HEK293T (cell line): ENCODE results near the gene CAMKK1.

Experiments
- CTCF ChIA-PET: fragments of 350-600 bp; formaldehyde crosslinking; extraction: SDS; loops from one replicate; lab custom pipeline; 2021; ENCODE audit warnings: antibody characterized with exemption, inconsistent platforms; lab: Yijun Ruan, JAX
- POLR2A ChIA-PET: fragments of 350-600 bp; formaldehyde crosslinking; extraction: SDS; loops from one replicate; lab custom pipeline; 2020; ENCODE audit warnings: antibody characterized with exemption, inconsistent platforms; lab: Yijun Ruan, JAX
- DNase-seq: peaks from one replicate; pipeline ENCODE4 v3.0.0; 2012; ENCODE audit warnings: mixed read lengths; ENCODE audit errors: extremely low spot score
- ARNT ChIP-seq: fragments of 450-650 bp; IDR thresholded peaks from 2 replicates; pipeline ENCODE4 v1.6.1; 2017; ENCODE audit warnings: mild to moderate bottlenecking
- BHLHE40 ChIP-seq: fragments of 450-650 bp; IDR thresholded peaks from 2 replicates; pipeline ENCODE4 v1.6.1; 2016; ENCODE audit warnings: mild to moderate bottlenecking, moderate library complexity, borderline replicate concordance
- CTBP1 ChIP-seq: fragments of 450-650 bp; IDR thresholded peaks from 2 replicates; pipeline ENCODE4 v1.6.1; 2016; ENCODE audit warnings: borderline replicate concordance
- ELF4 ChIP-seq: fragments of 450-650 bp; IDR thresholded peaks from 2 replicates; pipeline ENCODE4 v1.6.1; 2017; ENCODE audit warnings: antibody characterized with exemption
- FOXA1 ChIP-seq: fragments of 450-650 bp; IDR thresholded peaks from 2 replicates; pipeline ENCODE4 v1.6.1; 2016; ENCODE audit warnings: mild to moderate bottlenecking
- FOXK2 ChIP-seq: fragments of 450-650 bp; IDR thresholded peaks from 2 replicates; pipeline ENCODE4 v1.6.1; 2016; ENCODE audit warnings: mild to moderate bottlenecking
- FOXM1 ChIP-seq: fragments of 450-650 bp; IDR thresholded peaks from 2 replicates; pipeline ENCODE4 v1.6.1; 2017; ENCODE audit warnings: mild to moderate bottlenecking, borderline replicate concordance
- HDGF ChIP-seq: fragments of 450-650 bp; IDR thresholded peaks from 2 replicates; pipeline ENCODE4 v1.6.1; 2017; ENCODE audit warnings: antibody characterized with exemption, borderline replicate concordance
- L3MBTL2 ChIP-seq: fragments of 450-650 bp; conservative IDR thresholded peaks from 2 replicates; pipeline ENCODE4 v1.6.1; 2016; ENCODE audit warnings: mild to moderate bottlenecking
- LEF1 ChIP-seq: fragments of 450-650 bp; IDR thresholded peaks from 2 replicates; pipeline ENCODE4 v1.6.1; 2017; ENCODE audit warnings: mild to moderate bottlenecking, borderline replicate concordance
- NFRKB ChIP-seq: fragments of 450-650 bp; IDR thresholded peaks from 2 replicates; pipeline ENCODE4 v1.6.1; 2016; ENCODE audit warnings: mild to moderate bottlenecking, moderate library complexity
- PKNOX1 ChIP-seq: fragments of 450-650 bp; IDR thresholded peaks from 2 replicates; pipeline ENCODE4 v1.6.1; 2016
- SP1 ChIP-seq: fragments of 450-650 bp; IDR thresholded peaks from 2 replicates; pipeline ENCODE4 v1.6.1; 2017
- SUZ12 ChIP-seq: fragments of 450-650 bp; IDR thresholded peaks from 2 replicates; pipeline ENCODE4 v1.6.1; 2016; ENCODE audit warnings: mild to moderate bottlenecking
- TARDBP ChIP-seq: fragments of 450-650 bp; IDR thresholded peaks from 2 replicates; pipeline ENCODE4 v1.6.1; 2016
- ZNF384 ChIP-seq: fragments of 450-650 bp; IDR thresholded peaks from 2 replicates; pipeline ENCODE4 v1.6.1; 2016

The CAMKK1 gene

GRCh38 chr17:3903881-3904290 lies 11.0 kb upstream of the CAMKK1 start:
- DNase-seq = no peak
- CTCF ChIA-PET = interaction anchor here (0.5 to 1.6 kb wide), 2 partner anchors 10 to 520 kb away, joined by 4 to 8 read pairs; no protein-coding TSS in a partner anchor
- POLR2A ChIA-PET = interaction anchor here (1.2 kb wide), 1 partner anchor 14 kb away, joined by 3 read pairs; no protein-coding TSS in a partner anchor
- TF ChIP-seq SP1 = no peak
- TF ChIP-seq FOXK2 = no peak
- no peak for TF ChIP-seq FOXM1
- no peak for TF ChIP-seq ELF4
- no peak for TF ChIP-seq SUZ12

GRCh38 chr17:3903051-3903825 lies 10.4 kb upstream of the CAMKK1 start:
- DNase-seq = no peak
- ChIA-PET CTCF (interaction anchor here (1.6 kb wide), 1 partner anchor 11 kb away, joined by 8 read pairs; no protein-coding TSS in a partner anchor), POLR2A (interaction anchor here (1.2 kb wide), 1 partner anchor 13 kb away, joined by 3 read pairs; no protein-coding TSS in a partner anchor)
- no peak for TF ChIP-seq TARDBP
- TF ChIP-seq ELF4 = no peak
- no peak for TF ChIP-seq CTBP1
- TF ChIP-seq ARNT = no peak
- TF ChIP-seq SUZ12 = no peak

- DNase-seq = no peak
- TF ChIP-seq NFRKB (no peak), PKNOX1 (no peak), LEF1 (no peak), ELF4 (no peak), SUZ12 (no peak), FOXM1 (no peak), ARNT (no peak), SP1 (no peak), L3MBTL2 (no peak), CTBP1 (no peak), BHLHE40 (no peak), FOXK2 (no peak), ZNF384 (no peak), TARDBP (no peak), HDGF (no peak), FOXA1 (no peak)
- ChIA-PET CTCF (interaction anchor here (0.6 to 1.2 kb wide), 2 partner anchors 13 kb away, joined by 3 to 7 read pairs; no protein-coding TSS in a partner anchor), POLR2A (interaction anchor here (0.9 kb wide), 1 partner anchor 11 kb away, joined by 3 read pairs; no protein-coding TSS in a partner anchor)
Observed at GRCh38 chr17:3900646-3901045, 7.8 kb upstream of the CAMKK1 start.

GRCh38 chr17:3897731-3898130 lies 4.9 kb upstream of the CAMKK1 start:
- ChIA-PET POLR2A (no interaction called here), CTCF (interaction anchor here (1.1 kb wide), 1 partner anchor 16 kb away, joined by 4 read pairs; no protein-coding TSS in a partner anchor)
- no peak for DNase-seq
- TF ChIP-seq PKNOX1 = no peak
- no peak for TF ChIP-seq LEF1
- no peak for TF ChIP-seq FOXA1
- TF ChIP-seq HDGF = no peak
- TF ChIP-seq ZNF384 = no peak
- TF ChIP-seq ELF4 = no peak
- no peak for TF ChIP-seq L3MBTL2
- TF ChIP-seq TARDBP = no peak
- TF ChIP-seq FOXK2 = no peak
- no peak for TF ChIP-seq ARNT
- no peak for TF ChIP-seq SP1
- no peak for TF ChIP-seq FOXM1
- TF ChIP-seq BHLHE40 = no peak
- TF ChIP-seq SUZ12 = no peak
- no peak for TF ChIP-seq NFRKB
- no peak for TF ChIP-seq CTBP1

- POLR2A ChIA-PET = no interaction called here
- CTCF ChIA-PET = no interaction called here
- no peak for TF ChIP-seq ZNF384
- TF ChIP-seq SP1 = no peak
- no peak for TF ChIP-seq LEF1
- TF ChIP-seq NFRKB = no peak
- TF ChIP-seq TARDBP = no peak
- DNase-seq = no peak
Observed at GRCh38 chr17:3896968-3897235, 4.0 kb upstream of the CAMKK1 start.

GRCh38 chr17:3896108-3896967 lies 3.5 kb upstream of the CAMKK1 start:
- CTCF ChIA-PET = no interaction called here
- POLR2A ChIA-PET = no interaction called here
- TF ChIP-seq ARNT (no peak), CTBP1 (no peak), BHLHE40 (no peak)
- no peak for DNase-seq

GRCh38 chr17:3895354-3895753 lies 2.5 kb upstream of the CAMKK1 start:
- CTCF ChIA-PET = interaction anchor here (0.7 kb wide), 1 partner anchor 37 kb away, joined by 4 read pairs; no protein-coding TSS in a partner anchor
- no peak for DNase-seq
- no peak for TF ChIP-seq FOXM1
- no peak for TF ChIP-seq SUZ12
- TF ChIP-seq CTBP1 = no peak
- TF ChIP-seq L3MBTL2 = no peak
- TF ChIP-seq TARDBP = no peak
- TF ChIP-seq FOXK2 = no peak
- no peak for TF ChIP-seq NFRKB
- no peak for TF ChIP-seq LEF1
- no peak for TF ChIP-seq HDGF
- POLR2A ChIA-PET = no interaction called here
